ENCODE data around the gene PDE2A.

- TF ChIP-seq, protein P1, sequence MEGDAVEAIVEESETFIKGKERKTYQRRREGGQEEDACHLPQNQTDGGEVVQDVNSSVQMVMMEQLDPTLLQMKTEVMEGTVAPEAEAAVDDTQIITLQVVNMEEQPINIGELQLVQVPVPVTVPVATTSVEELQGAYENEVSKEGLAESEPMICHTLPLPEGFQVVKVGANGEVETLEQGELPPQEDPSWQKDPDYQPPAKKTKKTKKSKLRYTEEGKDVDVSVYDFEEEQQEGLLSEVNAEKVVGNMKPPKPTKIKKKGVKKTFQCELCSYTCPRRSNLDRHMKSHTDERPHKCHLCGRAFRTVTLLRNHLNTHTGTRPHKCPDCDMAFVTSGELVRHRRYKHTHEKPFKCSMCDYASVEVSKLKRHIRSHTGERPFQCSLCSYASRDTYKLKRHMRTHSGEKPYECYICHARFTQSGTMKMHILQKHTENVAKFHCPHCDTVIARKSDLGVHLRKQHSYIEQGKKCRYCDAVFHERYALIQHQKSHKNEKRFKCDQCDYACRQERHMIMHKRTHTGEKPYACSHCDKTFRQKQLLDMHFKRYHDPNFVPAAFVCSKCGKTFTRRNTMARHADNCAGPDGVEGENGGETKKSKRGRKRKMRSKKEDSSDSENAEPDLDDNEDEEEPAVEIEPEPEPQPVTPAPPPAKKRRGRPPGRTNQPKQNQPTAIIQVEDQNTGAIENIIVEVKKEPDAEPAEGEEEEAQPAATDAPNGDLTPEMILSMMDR (IDR thresholded peaks at IDR 0.05): no peak
- TF ChIP-seq POLR2AphosphoS2 (conservative IDR thresholded peaks at IDR 0.05; ENCODE audit: low read length) (no peak), KDM5A (IDR thresholded peaks at IDR 0.05) (no peak)
These were observed 22.1 kb downstream of the PDE2A start for GRCh38 chr11:72652133-72652532.

Data from A549 (cell line).